ENCODE data around the gene SNAP47.
"Not testable (repeated sequence)": the region's sequence is repeated elsewhere in the genome, so short reads cannot be mapped to it uniquely, and the experiment has no call there.

The SNAP47 gene, protein sequence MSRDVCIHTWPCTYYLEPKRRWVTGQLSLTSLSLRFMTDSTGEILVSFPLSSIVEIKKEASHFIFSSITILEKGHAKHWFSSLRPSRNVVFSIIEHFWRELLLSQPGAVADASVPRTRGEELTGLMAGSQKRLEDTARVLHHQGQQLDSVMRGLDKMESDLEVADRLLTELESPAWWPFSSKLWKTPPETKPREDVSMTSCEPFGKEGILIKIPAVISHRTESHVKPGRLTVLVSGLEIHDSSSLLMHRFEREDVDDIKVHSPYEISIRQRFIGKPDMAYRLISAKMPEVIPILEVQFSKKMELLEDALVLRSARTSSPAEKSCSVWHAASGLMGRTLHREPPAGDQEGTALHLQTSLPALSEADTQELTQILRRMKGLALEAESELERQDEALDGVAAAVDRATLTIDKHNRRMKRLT

DNA sequence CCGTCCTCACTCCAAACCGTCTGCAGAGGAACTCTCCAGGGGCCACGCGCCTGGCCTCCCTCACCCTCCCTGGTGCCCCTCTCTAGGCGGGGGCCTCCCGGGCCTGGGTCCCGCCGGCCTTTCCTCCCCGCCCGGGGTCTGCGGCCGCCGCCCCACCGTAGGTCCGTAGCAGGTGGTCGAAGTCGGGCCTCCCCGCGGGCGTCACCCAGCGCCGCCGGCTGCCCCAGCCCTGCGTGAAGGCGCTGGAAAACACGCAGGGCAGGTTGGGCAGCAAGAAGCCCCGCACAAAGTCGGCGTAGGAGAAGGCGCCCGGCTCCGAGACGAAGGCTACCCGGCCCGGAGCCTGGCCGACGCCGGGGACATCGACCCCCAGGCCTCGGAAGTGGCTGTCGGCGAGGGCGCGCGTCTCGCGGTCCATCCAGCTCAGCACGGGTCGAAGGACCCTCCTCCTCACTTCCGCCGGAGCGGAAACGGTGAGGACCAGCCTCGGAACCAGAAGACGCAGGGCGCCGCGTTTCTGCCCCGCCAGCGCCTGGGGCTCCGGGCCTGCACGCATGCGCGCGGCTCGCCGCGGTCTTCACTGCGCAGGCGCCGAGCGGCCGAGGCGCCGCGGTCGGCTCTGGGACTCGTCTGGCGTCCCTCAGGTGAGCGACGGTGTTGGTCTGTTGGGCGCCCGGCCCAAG, at the start of gene SNAP47, which contains the start of gene JMJD4:
SNAP47 (plus strand) TSS at position 580 of the 683 bp plus-strand sequence. CDS start 12,302 bp downstream, outside the sequence.
JMJD4 (minus strand) TSS at position 447 of the 683 bp plus-strand sequence; CDS start at position 418, 29 bp downstream.
- peak; percentile 95 for DNase-seq (ENCODE audit: low read depth)

DNA sequence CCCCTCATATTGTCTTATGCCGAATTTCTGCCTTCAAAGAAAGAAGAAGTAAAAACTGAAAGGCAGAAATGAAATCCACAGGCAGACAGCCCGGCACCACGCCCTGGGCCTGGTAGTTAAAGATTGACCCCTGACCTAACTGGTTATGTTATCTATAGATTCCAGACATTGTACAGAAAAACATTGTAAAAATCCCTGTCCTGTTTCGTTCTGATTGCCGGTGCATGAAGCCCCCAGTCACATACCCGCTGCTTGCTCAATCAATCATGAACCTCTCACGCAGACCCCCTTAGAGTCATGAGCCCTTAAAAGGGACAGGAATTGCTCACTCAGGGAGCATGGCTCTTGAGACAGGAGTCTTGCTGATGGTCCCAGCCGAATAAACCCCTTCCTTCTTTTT, 49.4 kb upstream of the SNAP47 start:
- DNase-seq (ENCODE audit: low read depth): no peak

DNA sequence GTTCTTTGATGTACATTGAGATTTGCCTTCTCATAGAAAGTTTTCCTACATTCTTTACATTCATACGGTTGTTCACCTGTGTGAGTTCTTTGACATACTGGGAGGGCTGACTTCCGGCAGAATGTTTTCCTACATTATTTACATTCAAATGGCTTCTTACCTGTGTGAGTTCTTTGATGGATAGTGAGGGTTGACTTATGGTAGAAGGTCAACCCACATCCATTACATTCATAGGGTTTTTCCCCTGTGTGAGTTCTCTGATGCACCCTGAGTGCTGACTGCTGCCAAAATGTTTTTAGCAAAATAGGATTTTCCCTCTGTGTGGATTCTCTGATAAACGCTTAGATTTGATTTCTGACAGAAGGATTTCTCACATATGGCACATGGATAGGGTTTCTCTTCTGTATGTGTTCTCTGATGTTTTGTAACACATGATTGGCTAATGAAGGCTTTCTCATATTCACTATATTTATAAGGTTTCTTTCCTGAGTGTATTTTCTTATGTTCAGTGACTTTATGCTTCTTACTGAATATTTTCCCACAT, 37.8 kb upstream of the SNAP47 start:
- DNase-seq (ENCODE audit: low read depth): no peak

DNA sequence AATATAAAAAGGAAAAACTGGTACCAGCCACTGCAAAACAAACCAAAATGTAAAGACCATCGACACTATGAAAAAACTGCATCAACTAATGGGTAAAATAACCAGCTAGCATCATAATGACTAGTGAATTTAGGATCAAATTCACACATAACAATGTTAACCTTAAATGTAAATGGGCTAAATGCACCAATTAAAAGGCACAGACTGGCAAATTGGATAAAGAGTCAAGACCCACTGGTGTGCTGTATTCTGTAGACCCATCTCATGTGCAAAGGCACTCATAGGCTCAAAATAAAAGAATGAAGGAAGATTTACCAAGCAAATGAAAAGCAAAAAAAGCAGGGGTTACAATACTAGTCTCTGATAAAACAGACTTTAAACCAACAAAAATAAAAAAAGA, 33.6 kb upstream of the SNAP47 start:
- DNase-seq (ENCODE audit: low read depth): not testable (repeated sequence)

DNA sequence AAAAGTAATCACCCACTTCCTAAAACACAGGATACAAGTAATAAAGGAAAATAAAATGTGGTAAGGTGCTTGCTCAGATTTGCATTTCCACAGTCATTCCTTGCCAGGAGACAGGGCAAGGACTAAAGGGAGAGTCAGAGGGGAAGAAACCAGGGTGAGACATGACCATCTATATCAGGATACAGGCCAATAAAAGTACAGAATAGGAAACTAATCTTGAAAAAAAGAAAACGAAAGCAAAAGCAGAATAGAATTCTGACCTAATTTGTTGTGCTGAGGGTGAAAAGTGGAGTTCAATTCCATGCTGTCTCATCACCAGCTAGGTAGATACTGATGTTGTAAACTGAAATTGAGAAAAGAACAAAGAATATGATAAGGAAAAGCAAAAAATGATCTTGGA, 27.4 kb upstream of the SNAP47 start:
- no peak for DNase-seq (ENCODE audit: low read depth)

DNA sequence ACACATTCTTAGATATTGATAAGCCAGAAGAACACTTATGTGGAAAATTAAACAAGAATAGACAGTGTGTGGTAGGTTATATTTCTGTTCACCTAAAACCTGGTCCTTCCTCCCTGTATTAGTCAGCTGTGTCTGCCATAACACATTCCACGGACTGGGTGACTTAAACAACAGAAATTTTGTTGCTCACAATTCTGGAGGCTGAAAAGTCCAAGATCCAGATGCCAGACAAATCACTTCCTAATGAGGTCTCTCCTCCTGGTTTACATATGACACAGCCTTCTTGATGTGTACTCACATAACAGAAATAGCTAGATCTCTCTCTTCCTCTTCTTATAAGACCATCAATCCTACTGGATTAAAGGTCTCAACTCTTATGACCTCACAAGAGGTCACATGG, 25.8 kb upstream of the SNAP47 start:
- no peak for DNase-seq (ENCODE audit: low read depth)

DNA sequence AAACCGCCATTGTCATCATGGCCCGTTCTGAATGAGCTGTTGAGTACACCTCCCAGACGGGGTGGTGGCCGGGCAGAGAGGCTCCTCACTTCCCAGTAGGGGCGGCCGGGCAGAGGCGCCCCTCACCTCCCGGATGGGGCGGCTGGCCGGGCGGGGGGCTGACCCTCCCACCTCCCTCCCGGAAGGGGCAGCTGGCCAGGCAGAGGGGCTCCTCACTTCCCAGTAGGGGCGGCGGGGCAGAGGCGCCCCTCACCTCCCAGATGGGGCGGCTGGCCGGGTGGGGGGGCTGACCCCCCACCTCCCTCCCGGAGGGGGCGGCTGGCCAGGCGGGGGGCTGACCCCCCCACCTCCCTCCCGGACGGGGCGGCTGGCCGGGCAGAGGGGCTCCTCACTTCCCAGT, 24.8 kb upstream of the SNAP47 start:
- not testable (repeated sequence) for DNase-seq (ENCODE audit: low read depth)

DNA sequence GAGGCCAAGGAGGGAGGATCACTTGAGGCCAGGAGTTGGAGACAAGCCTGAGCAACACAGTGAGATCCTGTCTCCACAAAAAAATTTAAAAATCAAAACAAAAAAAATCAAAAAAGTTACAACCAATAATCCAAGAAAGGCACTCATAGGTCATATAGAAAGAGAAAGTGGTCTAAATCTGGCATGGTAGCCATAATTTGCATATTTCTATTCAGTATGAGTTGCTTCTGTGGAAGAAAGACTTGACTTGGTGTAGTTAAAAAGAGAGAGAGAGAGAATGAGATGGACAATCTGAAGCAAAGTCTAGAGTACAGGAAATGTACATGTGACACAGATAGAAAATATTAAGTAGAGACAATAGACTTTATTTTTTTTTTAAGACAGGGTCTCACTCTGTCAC, 22.6 kb upstream of the SNAP47 start:
- DNase-seq (ENCODE audit: low read depth): no peak

DNA sequence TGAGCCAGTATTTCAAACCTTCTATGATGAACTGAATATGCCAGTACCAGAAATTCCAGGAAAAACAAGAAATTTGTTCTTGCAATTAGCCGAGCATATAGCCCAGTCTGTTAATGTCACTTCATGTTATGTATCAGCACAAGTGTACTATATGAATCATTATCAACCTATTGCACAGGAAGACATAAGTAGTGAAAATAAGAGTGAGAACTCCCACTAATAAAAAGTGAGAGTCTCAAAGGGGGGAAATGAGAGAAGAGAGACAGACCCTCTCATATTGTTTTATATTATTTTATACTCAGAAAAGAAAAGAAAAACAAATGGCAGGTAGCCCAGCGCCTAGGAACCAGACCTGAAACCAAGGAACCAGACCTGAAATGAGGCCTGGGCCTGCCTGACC, 16.3 kb upstream of the SNAP47 start:
- DNase-seq (ENCODE audit: low read depth): no peak

DNA sequence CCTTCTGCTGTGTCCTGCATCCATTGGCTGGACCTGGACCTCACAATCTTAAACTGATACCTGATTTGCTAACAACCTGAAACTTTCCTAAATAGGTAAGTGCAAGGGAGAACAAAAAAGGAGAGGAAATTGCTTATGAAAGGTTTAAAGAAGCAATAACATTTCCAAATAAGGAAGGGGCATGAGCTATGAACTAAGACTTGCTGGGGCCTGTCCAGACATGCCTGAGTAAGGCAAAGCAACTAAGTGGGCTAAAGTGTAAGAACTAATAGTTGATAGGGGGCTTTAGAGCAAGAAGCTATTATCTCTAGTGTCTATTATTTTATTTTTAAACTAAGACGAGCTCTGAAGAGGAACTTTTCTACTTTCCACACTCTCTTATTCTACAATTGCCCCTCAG, 11.8 kb upstream of the SNAP47 start:
- no peak for DNase-seq (ENCODE audit: low read depth)

DNA sequence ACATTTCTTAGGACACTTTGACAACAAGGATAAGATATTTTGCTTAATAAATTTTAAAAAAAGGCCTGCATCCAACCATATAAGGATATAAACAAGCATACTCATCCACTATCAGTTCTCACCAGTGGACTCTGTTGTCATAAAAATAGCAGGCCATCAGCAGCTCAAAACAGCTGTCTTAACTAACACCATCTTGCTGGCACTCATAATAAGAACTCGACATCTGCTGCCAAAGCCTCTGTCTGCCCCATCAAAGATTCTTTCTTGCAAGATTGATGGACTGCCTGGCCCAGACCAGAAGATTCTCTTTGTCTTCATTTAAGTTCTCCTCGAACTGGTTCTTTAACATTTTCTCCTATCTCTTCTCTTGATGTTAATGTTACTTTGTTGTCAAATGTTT, 10.2 kb upstream of the SNAP47 start:
- DNase-seq (ENCODE audit: low read depth): no peak

DNA sequence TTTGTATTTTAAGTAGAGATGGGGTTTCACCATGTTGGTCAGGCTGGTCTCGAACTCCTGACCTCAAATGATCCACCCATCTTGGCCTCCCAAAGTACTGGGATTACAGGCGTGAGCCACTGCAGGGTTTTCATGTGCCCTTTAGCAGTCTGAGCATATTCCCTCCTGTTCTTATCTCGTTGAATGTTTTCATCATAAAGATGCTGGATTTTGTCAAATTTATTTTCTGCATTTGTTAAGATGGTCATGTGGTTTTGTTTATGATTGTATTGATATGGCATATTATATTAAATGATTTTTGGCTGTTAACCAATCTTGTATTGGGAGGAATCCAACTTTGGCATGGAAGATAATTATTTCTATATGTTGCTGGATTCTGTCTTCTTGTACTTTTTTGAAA, 8.9 kb upstream of the SNAP47 start:
- no peak for DNase-seq (ENCODE audit: low read depth)

DNA sequence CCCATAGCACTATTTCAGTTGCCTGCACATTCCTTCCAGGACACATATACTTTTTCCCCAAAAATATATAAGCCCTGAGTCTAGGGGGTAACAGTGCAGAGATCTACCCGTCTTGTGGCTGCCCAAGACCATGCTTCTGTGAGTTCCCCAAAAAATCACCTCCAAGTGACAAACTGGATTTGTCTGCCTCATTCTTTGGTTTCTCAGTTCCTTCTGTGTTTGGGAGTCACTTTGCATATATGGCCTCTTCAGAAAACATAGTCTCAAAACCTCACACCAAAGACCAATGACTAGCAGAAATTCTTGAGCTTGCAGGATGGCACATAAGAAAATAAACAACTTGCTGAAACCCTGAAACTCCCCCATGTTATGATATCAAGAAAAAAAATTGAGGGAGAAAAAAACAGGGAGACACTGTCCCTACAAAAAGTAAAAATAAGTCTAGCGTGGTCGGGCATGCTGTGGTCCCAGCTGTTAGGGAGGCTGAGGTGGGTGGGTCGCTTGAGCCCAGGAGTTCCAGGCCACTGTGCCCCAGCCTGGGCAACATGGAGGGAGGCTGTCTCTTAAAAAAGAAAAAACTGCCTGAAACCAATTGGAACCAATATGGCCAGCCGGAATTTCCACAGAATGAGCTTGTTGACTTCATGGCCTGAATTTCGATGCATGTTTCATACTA, 8.2 kb upstream of the SNAP47 start:
- no peak for DNase-seq (ENCODE audit: low read depth)

DNA sequence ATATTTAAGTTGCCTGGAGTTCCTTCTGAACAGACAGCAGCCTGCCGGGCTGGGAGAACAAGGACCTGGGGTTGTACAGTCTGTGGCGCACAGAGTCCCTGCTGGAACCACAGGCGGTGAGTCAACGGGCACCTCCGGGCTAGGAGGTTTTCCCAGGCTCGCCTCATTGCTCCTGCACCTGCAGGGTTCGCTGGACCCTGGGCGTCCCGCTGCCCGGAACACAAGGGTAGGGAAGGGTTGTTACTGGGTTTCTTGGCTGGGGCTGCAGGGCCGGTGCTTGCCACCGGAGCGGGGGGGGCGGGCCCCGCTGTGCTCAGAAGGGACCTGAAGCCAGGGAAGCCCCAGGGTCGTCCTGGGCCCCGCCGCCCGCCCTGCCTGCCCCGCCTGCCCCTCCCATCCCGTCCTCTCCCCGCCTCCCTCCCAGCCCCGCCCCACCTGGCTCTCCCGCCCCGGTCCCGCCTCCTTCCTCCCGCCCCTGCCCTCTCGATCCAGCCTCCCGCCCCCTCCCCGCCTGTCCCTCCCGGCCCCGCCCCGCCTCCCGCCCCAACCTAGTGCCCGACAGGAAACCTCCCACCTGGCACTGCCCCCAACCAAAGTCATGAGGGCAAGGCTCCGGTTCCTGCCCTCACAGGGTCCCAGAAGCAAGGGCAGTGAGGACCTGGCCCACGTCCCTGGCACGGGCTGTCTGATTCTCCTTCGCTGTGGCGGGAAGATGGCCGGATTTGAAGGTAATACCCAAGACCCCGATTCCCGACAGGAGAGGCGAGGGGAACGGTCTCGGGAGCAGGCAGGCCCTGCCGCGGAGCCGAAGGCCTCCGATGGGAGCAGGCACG, 7.0 kb upstream of the SNAP47 start:
- DNase-seq (ENCODE audit: low read depth): peak; percentile 63

DNA sequence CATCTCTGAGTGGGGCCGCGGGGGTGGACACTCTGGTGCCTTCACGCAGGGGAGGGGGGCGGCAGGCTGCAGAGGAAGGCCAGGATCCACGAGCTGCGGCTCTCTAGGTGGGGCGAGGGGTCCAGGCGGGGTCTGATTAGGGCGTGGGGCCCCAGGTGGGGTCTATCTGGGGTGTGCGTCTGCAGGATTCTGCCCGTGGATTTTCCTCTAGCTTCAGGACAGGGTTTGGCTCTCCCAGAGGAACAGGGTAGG, 6.4 kb upstream of the SNAP47 start:
- no peak for DNase-seq (ENCODE audit: low read depth)

DNA sequence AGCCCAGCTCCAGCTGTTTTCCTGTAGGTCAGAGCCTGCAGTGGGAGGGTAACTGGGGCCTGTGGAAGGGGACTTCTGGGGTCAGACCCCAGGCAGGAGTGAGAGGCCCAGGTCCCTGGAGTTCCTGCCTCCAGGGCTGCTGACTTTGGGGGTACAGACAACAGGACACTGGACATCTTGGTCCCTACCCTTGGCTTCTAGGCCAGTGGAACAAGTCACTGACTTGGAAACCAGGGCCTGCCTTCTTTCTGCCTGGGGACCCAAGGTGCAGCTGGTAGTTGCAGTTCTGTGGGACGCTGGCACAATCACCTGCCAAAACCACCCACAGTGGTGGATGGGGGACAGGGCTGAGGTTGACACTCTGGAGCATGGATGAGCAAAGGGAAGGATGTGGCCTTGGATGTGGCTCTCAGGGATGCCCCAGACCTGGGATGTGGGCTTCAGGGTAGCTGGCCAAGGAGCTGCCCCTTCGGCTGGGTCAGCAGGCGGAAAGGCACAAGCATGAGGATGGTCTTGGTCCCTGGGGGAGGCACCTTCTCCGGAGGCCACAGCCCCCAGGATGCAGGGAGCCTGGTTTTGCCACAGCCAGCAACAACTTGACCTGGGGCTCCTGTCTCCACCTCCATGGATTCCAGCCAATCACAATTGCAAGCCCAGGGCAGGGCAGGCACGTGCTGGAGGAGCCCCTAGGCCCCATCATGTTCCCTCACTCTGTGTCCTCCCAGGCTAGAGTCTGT, 5.9 kb upstream of the SNAP47 start:
- no peak for DNase-seq (ENCODE audit: low read depth)

DNA sequence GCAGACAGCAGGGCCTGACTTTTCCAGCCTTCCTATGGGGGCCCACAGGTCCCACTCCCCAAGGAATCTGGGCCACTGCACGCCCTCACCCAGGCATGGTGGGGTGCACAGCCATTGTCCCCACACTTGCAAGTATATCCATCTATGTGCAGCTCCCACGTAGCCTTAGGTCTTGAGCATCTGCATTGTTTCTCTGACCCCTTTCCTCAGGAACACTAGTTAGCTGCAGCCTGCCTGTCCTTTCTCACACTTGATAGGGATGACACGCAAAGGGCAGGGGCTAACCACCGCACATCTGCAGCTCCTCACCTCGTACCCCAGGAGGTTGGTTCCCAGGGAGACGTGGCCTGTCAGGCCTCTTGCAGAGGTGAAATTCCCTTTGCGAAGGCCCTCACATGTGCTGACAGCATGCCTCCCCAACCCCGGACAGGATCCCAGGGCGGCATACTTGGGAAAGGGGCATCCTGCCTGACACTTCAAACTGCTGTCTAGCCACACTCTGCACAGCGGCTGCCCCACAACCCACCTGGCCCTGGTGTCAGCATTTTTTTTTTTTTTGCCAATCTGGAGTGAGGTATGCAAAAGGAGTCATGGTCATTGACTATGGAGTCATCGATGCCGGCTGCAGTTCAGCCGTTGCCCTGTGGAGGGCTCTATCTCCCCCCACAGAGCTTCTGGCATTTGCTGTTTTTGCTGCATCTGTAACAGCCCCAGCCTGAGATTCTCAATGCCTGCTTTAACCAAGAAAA, 5.2 kb upstream of the SNAP47 start:
- DNase-seq (ENCODE audit: low read depth): peak; percentile 48

DNA sequence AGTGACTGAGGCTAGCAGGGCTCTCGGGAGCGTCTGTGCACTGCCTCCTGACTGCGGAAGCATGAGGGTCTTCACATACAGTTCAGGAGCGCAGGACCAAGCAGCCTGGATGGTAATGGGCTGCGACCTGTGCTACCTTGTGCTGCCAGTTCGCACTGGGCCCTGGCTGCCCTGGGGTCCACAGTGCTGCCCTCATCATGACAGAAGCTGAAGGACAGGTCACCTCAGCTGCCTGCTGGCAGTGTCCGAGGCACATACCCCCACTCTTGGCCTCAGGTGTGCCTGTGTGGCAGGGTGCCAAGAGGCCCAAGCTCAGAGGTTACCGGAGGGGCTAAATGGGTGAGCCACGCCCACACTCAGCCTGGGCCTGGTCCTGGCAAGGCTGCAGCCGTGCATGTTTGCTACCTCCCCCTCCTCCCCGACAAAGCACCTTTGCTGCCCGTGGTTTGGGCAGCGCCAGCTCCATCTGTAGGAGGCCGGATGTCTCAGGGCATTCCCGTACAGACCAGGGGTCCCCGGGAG, 4.5 kb upstream of the SNAP47 start:
- no peak for DNase-seq (ENCODE audit: low read depth)

DNA sequence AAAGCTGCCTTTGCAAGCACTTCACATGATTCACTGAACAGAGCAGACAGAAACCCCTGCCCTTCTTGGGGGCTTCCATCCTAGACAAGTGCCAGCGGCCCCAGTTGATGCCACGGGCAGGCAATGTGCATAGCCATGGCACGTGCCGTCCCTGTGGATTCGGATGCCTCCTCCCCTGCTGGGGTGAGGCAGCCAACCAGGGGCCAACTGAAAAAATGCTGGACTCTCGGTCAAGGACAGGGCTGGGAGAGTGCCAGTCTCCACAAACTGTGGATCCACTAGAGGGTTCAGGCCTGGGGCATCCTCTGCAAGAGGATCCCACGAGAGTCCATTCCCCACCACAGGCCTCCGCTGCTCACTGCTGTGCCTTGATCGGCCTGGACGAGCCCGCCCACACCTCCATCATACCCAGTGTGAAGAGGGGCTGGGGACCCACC, 4.0 kb upstream of the SNAP47 start:
- no peak for DNase-seq (ENCODE audit: low read depth)
